Measurements from ENCODE around the gene UCK1. TPM values are rescaled to one million over a fixed set of nuclear protein-coding genes. Genes with fewer than 3 reads are reported as not detected.

UCK1 gene
- total and polyA plus RNA-seq, 2 of the 8 experiments (the other 6 are each of a cell fraction or from before 2014, with no cell fraction given) = 35.1 to 42.0 TPM

DNA sequence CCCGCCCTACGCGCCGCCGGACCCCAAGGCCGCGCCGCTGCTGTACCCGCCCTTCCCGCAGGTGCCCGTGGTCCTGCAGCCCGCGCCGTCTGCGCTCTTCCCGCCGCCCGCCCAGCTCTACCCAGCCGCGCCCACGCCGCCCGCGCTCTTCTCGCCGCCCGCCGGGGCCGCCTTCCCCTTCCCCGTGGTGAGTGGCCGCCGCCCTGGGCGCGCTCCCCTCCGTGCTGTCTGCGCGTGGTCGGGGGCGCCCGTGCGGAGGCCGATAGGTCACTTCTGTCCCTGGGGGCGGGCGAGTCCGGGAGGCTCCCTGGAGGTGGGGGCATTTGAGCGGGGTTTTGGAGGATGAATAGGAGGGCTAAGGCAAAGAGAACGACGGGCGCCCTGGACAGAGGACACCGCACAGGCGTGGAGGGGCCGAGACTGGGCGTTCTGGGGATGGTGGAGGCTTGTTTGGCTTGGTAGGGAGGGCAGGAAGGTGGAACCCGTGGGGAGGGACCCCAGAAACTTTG is 23.8 kb upstream of the UCK1 start:
- Histone ChIP-seq H3K4me1 (replicated peaks in 1 of 4; ENCODE audit: control insufficient read depth in 3 of 4, insufficient read depth in 4 of 4, low read length in 3 of 4) (no peaks in the 10 kb centered on the region; a peak in 2 of 7 replicates), H2BK20ac (ENCODE audit: low read length) (no peak overlapping the region), H3K27ac (ENCODE audit: low read depth, low read length) (no peak overlapping the region), H3K18ac (ENCODE audit: extremely low read depth, low read length) (no peak overlapping the region), H3K4ac (replicated peaks; ENCODE audit: insufficient read length, low read depth, low read length) (no peak overlapping the region), H3K9me3 (ENCODE audit: insufficient read depth in 2 of 2, low read depth in 1 of 2, low read length in 1 of 2) (peaks cover 7 to 11% of the 10 kb centered on the region in 2 experiments), H2BK120ac (replicated peaks; ENCODE audit: low read depth, low read length) (no peak overlapping the region), H2AFZ (ENCODE audit: low read length) (no peak overlapping the region; the same call in 1 of the 2 replicates), H3K56ac (replicated peaks; ENCODE audit: insufficient read length, low read depth, low read length) (no peak overlapping the region), H3K27me3 (replicated peaks in 1 of 4; ENCODE audit: control insufficient read depth in 3 of 4, extremely low read depth in 1 of 4, insufficient read depth in 3 of 4, low read length in 3 of 4) (peaks cover 13 to 34% (median 29%) of the 10 kb centered on the region in 4 experiments), H4K5ac (ENCODE audit: insufficient read length, low read depth, low read length) (no peak overlapping the region), H3K4me3 (ENCODE audit: extremely low read depth in 1 of 4, insufficient read depth in 2 of 4, low read depth in 3 of 4, low read length in 4 of 4) (peak overlapping the region; percentile 7 to 75 (median 26); a peak in 6 of 8 replicates), H3K79me1 (ENCODE audit: low read depth, low read length) (no peaks in the 10 kb centered on the region), H3K4me2 (ENCODE audit: insufficient read depth in 1 of 2, low read depth in 2 of 2, low read length in 2 of 2) (peak overlapping the region; percentile 58 to 72), H2AK5ac (ENCODE audit: low read depth, low read length) (no peak overlapping the region), H3K23ac (ENCODE audit: insufficient read length) (no peak overlapping the region), H3K79me2 (ENCODE audit: control insufficient read depth in 1 of 2, insufficient read depth in 2 of 2, low read length in 2 of 2) (no peaks in the 10 kb centered on the region), H3K9ac (replicated peaks in 1 of 4; ENCODE audit: extremely low read depth in 1 of 4, low read depth in 3 of 4, low read length in 3 of 4) (no peak overlapping the region), H2BK5ac (ENCODE audit: low read depth, low read length) (no peak overlapping the region), H4K91ac (replicated peaks; ENCODE audit: insufficient read length, low read length) (no peak overlapping the region), H3K36me3 (ENCODE audit: control insufficient read depth in 2 of 4, insufficient read depth in 4 of 4, low read length in 3 of 4) (no peaks in the 10 kb centered on the region), H3K23me2 (ENCODE audit: low read depth, low read length) (peaks cover 11% of the 10 kb centered on the region; the same call in 1 of the 2 replicates), H4K8ac (ENCODE audit: extremely low read depth, insufficient read depth, low read length) (no peak overlapping the region), H2BK15ac (ENCODE audit: low read length) (no peak overlapping the region), H2BK12ac (ENCODE audit: low read depth, low read length) (no peak overlapping the region), H3K14ac (ENCODE audit: insufficient read length) (no peak overlapping the region), H4K20me1 (replicated peaks in 1 of 2; ENCODE audit: control insufficient read depth in 1 of 2, insufficient read depth in 2 of 2, low read length in 2 of 2) (peaks cover 0 to 2% of the 10 kb centered on the region in 2 experiments)
- CTCF ChIA-PET (ENCODE audit: partially characterized antibody) = no interaction called here
- 32% methylated on average over 8 of the region's 54 CpGs; no CpG with 5 or more reads in 1 of the 2 experiments for WGBS, 2 experiments (ENCODE audit: extremely low coverage in 1 of 2, insufficient coverage in 1 of 2, insufficient read length in 1 of 2, insufficient replicate concordance in 2 of 2, low coverage in 1 of 2, low lambda C conversion rate in 2 of 2, missing lambda C conversion rate in 1 of 2)
- FAIRE-seq (no peak), DNase-seq (ENCODE audit: low read depth in 1 of 2, low spot score in 2 of 2) (peak in 1 of 2 experiments; percentile 60)
- POLR2A ChIA-PET (ENCODE audit: partially characterized antibody) = interaction anchor here (0.8 to 1.5 kb wide), 4 partner anchors 8 to 54 kb away, joined by 3 to 5 read pairs (median 4); partner anchors contain the start of gene PRRT1B
- TF ChIP-seq TBP (IDR thresholded peaks at IDR 0.05; ENCODE audit: low read depth, low read length) = no peak
- TF ChIP-seq, protein P1, sequence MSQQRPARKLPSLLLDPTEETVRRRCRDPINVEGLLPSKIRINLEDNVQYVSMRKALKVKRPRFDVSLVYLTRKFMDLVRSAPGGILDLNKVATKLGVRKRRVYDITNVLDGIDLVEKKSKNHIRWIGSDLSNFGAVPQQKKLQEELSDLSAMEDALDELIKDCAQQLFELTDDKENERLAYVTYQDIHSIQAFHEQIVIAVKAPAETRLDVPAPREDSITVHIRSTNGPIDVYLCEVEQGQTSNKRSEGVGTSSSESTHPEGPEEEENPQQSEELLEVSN (IDR thresholded peaks at IDR 0.05) = no peak; the same call in 1 of the 2 replicates
- TF ChIP-seq TAF7 (optimal IDR thresholded peaks at IDR 0.05; ENCODE audit: borderline replicate concordance, low read depth, low read length) = no peak
- TF ChIP-seq BACH1 (IDR thresholded peaks at IDR 0.05; ENCODE audit: low read length) = 0 out of 2 replicates have a peak, but pooled peaks have one; percentile 15
- no peak for TF ChIP-seq NRF1 (IDR thresholded peaks at IDR 0.05; ENCODE audit: low read depth, low read length)
- TF ChIP-seq SIX5 (IDR thresholded peaks at IDR 0.05; ENCODE audit: low read depth, low read length) = no peak
- TF ChIP-seq SP1 (IDR thresholded peaks at IDR 0.05; ENCODE audit: low read depth, low read length) = no peak
- TF ChIP-seq CBX5 (IDR thresholded peaks at IDR 0.05; ENCODE audit: low read depth, low read length) = no peak
- no peak for TF ChIP-seq SRF (IDR thresholded peaks at IDR 0.05; ENCODE audit: low read depth, low read length)
- peak; percentile 74 for TF ChIP-seq EZH2 (IDR thresholded peaks at IDR 0.05; ENCODE audit: low read depth, low read length, severe bottlenecking)
- no peak for TF ChIP-seq KDM4A (IDR thresholded peaks at IDR 0.05; ENCODE audit: low read depth, low read length, severe bottlenecking)
- no peak for TF ChIP-seq CHD2 (IDR thresholded peaks at IDR 0.05; ENCODE audit: low read length)
- TF ChIP-seq EGR1 (IDR thresholded peaks at IDR 0.05; ENCODE audit: borderline replicate concordance, low read depth, low read length) = no peak
- TF ChIP-seq BCL11A (IDR thresholded peaks at IDR 0.05; ENCODE audit: low read depth in 2 of 2, low read length in 2 of 2) = no peak

Measured in H1 (cell line).